Spleen (tissue), 11 donors: ENCODE data around the gene EME1. TPM values are rescaled to one million over a fixed set of nuclear protein-coding genes. Genes with fewer than 3 reads are reported as not detected.

Source experiments
- DNase-seq: peaks from one replicate; pipeline ENCODE4 v3.0.0-alpha.2; 2020
- H3K27ac ChIP-seq, 8 donors: fragments of 200-600 bp; sonication (generic) in 7 of 8; 1 replicate in 4 of 8; 2 replicates in 4 of 8; pipeline versions ENCODE4 v1.5.0 to v1.8.0; 2016 to 2021; ENCODE audit warnings: inconsistent platforms in 4 of 8, mild to moderate bottlenecking in 4 of 8, moderate library complexity in 1 of 8
- H3K27me3 ChIP-seq, 7 donors: fragments of 200-600 bp; sonication (generic) in 6 of 7; replicated peaks in 1 of 7; 1 replicate in 4 of 7; 2 replicates in 3 of 7; pipeline versions ENCODE4 v1.5.0 to v1.8.0; 2016 to 2021; ENCODE audit warnings: inconsistent platforms in 3 of 7, mild to moderate bottlenecking in 1 of 7
- H3K36me3 ChIP-seq, 6 donors: fragments of 200-600 bp; sonication (generic) in 5 of 6; 1 replicate in 4 of 6; 2 replicates in 2 of 6; pipeline versions ENCODE4 v1.5.0 to v1.8.0; 2016 to 2021; ENCODE audit warnings: inconsistent platforms in 2 of 6
- H3K4me1 ChIP-seq, 6 donors: fragments of 200-600 bp; sonication (generic) in 5 of 6; 1 replicate in 3 of 6; 2 replicates in 3 of 6; pipeline versions ENCODE4 v1.5.0 to v1.8.0; 2016 to 2021; ENCODE audit warnings: inconsistent platforms in 3 of 6
- H3K4me3 ChIP-seq, 8 donors: fragments of 200-600 bp; sonication (generic) in 7 of 8; 1 replicate in 4 of 8; 2 replicates in 4 of 8; pipeline versions ENCODE4 v1.5.0 to v1.8.0; 2016 to 2021; ENCODE audit warnings: inconsistent platforms in 4 of 8, mild to moderate bottlenecking in 4 of 8, moderate library complexity in 2 of 8
- H3K9me3 ChIP-seq, 8 donors: fragments of 200-600 bp; sonication (generic) in 7 of 8; 1 replicate in 4 of 8; 2 replicates in 4 of 8; pipeline versions ENCODE4 v1.5.0 to v1.8.0; 2016 to 2021; ENCODE audit warnings: inconsistent platforms in 4 of 8
- POLR2A ChIP-seq, 3 donors: fragments of 450-650 bp; IDR thresholded peaks; one replicate each; pipeline ENCODE4 v1.5.1; 2017; ENCODE audit warnings: antibody characterized with exemption in 3 of 3, mild to moderate bottlenecking in 1 of 3
- POLR2AphosphoS5 ChIP-seq, 3 donors: sonication (generic); formaldehyde crosslinking; IDR thresholded peaks; one replicate each; pipeline ENCODE4 v1.5.1; 2017; ENCODE audit warnings: antibody characterized with exemption in 3 of 3
- WGBS, 5 donors: extraction: QIAGEN DNeasy Blood & Tissue Kit in 3 of 5; methylation state at CpG; one replicate each; pipeline versions ENCODE4 v1.1.5 to v1.1.7; 2013 to 2018; 5-methylcytosine and 5-hydroxymethylcytosine counted together
- intact Hi-C: fragments of 100-400 bp; cut with DNase I; formaldehyde crosslinking; loops from one replicate; pipeline ENCODE4 v1.15.0; 2023; ENCODE audit warnings: low total_unique reads
- polyA plus RNA-seq, 3 donors: library from polyadenylated mRNA; stranded (reverse); fragments of 200-250 nt; gene quantifications; one replicate each; pipeline ENCODE4 v1.2.1, GENCODE V29; 2013
- total RNA-seq, 7 donors: library from RNA; depleted of rRNA in 3 of 7; stranded (reverse); fragments of >200 nt in 3 of 7; fragmentation: NEBNext Ultra II Directional in 4 of 7; extraction: Animal tissue kit (Norgen Biotek cat#: 25700) in 4 of 7; gene quantifications; one replicate each; pipeline versions ENCODE4 v1.1.0 to v1.2.1, GENCODE V29; 2016 to 2021
- TF ChIP-seq, protein P1 (sequence below), 11 experiments: fragments of 200-600 bp in 7 of 11; fragments of 450-650 bp in 4 of 11; sonication (generic) in 4 of 11; IDR thresholded peaks in 8 of 11; conservative IDR thresholded peaks in 3 of 11; 1 replicate in 7 of 11; 2 replicates in 4 of 11; pipeline versions ENCODE4 v1.4.0 to v1.8.0; 2016 to 2021; ENCODE audit warnings: antibody characterized with exemption in 11 of 11, inconsistent platforms in 4 of 11, mild to moderate bottlenecking in 1 of 11
- donor health status: healthy with polysubstance abuse.
- donor health status: DM: no; HTN: no; CAD: no; lungs with moderate emphysema.
- donor health status: DM: no; HTN: no; CAD: no.
- donor health status: Bipolar disorder and iron deficiency.
- donor health status: healthy.
- donor health status: DM: no; HTN: no; CAD: no.
- donor health status: DM: yes; HTN: yes; CAD: no.

Gene EME1
- total and polyA plus RNA-seq, 10 donors, result 0.66 to 3.6 (median 1.9) TPM

DNA sequence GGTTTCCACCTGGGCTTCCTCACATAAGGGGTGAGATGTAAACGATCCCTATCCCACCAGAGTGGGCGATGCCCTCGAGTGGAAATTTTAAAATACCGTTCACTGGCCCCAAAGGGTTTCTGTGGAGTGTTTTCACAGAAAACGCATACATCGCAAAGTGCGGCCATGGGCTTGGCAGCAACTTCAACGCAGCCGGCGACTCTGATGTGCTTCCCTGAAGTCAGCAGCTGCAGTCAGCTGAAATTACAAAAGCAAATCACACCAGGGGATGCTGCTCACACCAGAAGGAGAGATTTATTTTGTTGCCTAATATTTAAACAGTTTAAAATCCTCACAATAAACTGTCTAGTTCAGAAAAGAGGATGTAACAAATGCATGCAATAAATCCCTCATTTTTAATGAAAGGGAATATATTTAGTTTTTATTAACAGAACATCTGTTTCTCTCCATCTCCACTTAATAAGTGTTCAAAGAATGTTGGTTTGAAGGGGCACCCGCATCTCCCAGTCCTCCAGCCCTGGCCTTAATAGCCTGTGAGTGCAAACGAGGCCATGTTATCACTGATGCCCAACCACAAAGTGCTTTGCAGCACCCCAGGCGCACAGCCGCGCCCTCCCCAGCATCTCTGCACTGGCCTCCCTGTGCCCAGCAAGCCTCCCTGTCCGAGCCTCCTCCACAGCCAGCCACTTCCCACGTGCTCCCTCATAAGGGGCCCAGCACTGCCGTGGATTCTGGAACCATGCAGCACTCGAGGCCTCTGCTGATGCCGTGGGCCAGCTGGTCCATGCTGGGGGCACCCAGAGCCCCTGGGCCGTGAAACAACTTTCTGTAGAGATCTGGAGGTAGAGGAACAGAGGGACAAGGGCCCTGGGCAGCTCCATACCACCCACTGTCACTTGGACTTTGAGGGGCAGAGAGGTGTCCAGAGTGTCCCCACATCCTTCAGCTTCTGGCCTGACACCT, 44.4 kb upstream of the EME1 start:
- no peak for DNase-seq
- H3K27ac ChIP-seq, result no peak overlapping the region
- no peaks in the 10 kb centered on the region for H3K9me3 ChIP-seq
- 76 to 83% (median 79%) methylated on average over 20 to 21 of the region's 21 CpGs for WGBS, 5 donors
- TF ChIP-seq POLR2A (IDR thresholded peaks at IDR 0.05) (no peak), POLR2AphosphoS5 (IDR thresholded peaks at IDR 0.05) (no peak)
- TF ChIP-seq, protein P1, sequence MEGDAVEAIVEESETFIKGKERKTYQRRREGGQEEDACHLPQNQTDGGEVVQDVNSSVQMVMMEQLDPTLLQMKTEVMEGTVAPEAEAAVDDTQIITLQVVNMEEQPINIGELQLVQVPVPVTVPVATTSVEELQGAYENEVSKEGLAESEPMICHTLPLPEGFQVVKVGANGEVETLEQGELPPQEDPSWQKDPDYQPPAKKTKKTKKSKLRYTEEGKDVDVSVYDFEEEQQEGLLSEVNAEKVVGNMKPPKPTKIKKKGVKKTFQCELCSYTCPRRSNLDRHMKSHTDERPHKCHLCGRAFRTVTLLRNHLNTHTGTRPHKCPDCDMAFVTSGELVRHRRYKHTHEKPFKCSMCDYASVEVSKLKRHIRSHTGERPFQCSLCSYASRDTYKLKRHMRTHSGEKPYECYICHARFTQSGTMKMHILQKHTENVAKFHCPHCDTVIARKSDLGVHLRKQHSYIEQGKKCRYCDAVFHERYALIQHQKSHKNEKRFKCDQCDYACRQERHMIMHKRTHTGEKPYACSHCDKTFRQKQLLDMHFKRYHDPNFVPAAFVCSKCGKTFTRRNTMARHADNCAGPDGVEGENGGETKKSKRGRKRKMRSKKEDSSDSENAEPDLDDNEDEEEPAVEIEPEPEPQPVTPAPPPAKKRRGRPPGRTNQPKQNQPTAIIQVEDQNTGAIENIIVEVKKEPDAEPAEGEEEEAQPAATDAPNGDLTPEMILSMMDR (IDR thresholded peaks at IDR 0.05 in 8 of 11, conservative IDR thresholded peaks at IDR 0.05 in 3 of 11), result no peak
- peaks cover 0 to 8% (median 0%) of the 10 kb centered on the region in 6 donors for H3K4me1 ChIP-seq
- H3K4me3 ChIP-seq, result no peak overlapping the region
- no peaks in the 10 kb centered on the region for H3K36me3 ChIP-seq
- intact Hi-C loops, result no loop called here
- peaks cover 0 to 22% (median 0%) of the 10 kb centered on the region in 7 donors for H3K27me3 ChIP-seq

- Histone ChIP-seq H3K36me3 (no peaks in the 10 kb centered on the region), H3K4me1 (peaks cover 0 to 13% (median 0%) of the 10 kb centered on the region in 6 donors), H3K27me3 (peaks cover 0 to 26% (median 0%) of the 10 kb centered on the region in 7 donors), H3K4me3 (no peak overlapping the region), H3K27ac (no peak overlapping the region), H3K9me3 (no peaks in the 10 kb centered on the region)
- intact Hi-C loops, result no loop called here
- TF ChIP-seq POLR2AphosphoS5 (IDR thresholded peaks at IDR 0.05) (no peak), POLR2A (IDR thresholded peaks at IDR 0.05) (no peak)
- DNase-seq, result no peak
- WGBS, 5 donors, result 80 to 85% (median 85%) methylated on average over 3 of the region's 3 CpGs
These were observed 43.3 kb upstream of the EME1 start for GRCh38 chr17:50329716-50330115.

DNA sequence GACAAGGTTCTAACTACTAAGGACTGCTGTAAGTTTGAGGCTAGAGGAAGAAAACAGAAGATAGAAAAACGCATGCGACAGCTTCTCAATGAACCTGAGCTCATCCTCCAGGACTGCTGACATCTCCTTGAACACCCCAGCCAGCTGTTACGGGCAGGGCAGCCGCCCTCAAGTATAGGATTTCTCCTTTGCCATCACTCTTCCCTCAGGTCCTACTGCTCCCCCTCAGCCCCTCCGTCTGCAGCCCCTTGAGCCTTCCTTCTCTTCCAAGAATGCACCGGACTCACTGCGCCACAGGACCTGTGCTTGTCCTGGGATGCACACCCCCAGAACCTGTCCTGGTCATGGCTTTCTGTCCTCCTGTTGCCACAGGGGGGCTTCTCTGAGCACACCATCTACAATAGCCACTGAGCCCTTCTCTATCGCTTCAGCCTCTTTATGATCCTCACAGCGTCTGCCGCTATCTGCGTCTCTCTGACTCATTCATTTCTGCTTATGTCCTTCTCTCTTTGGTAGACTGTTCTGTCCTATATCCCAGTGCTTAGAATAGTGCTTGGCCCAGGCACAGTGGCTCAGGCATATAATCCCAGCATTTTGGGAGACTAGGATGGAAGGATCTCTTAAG, 42.8 kb upstream of the EME1 start:
- H3K36me3 ChIP-seq, result no peaks in the 10 kb centered on the region
- H3K27me3 ChIP-seq, result peaks cover 0 to 31% (median 0%) of the 10 kb centered on the region in 7 donors
- H3K4me3 ChIP-seq, result no peak overlapping the region
- no peak for DNase-seq
- intact Hi-C loops, result no loop called here
- no peak for TF ChIP-seq POLR2AphosphoS5 (IDR thresholded peaks at IDR 0.05)
- no peak for TF ChIP-seq POLR2A (IDR thresholded peaks at IDR 0.05)
- TF ChIP-seq, protein P1 (IDR thresholded peaks at IDR 0.05 in 8 of 11, conservative IDR thresholded peaks at IDR 0.05 in 3 of 11), result no peak
- H3K27ac ChIP-seq, result no peak overlapping the region
- H3K4me1 ChIP-seq, result peaks cover 0 to 13% (median 0%) of the 10 kb centered on the region in 6 donors
- 87 to 94% (median 92%) methylated on average over 11 of the region's 11 CpGs for WGBS, 5 donors
- no peaks in the 10 kb centered on the region for H3K9me3 ChIP-seq

GRCh38 chr17:50331085-50331791, 41.8 kb upstream of the EME1 start:
- TF ChIP-seq POLR2A (IDR thresholded peaks at IDR 0.05), result no peak
- no peak for TF ChIP-seq POLR2AphosphoS5 (IDR thresholded peaks at IDR 0.05)
- TF ChIP-seq, protein P1 (IDR thresholded peaks at IDR 0.05 in 8 of 11, conservative IDR thresholded peaks at IDR 0.05 in 3 of 11), result no peak
- Histone ChIP-seq H3K27me3 (peaks cover 0 to 32% (median 0%) of the 10 kb centered on the region in 7 donors), H3K36me3 (no peaks in the 10 kb centered on the region), H3K4me3 (no peak overlapping the region), H3K9me3 (no peaks in the 10 kb centered on the region), H3K27ac (no peak overlapping the region), H3K4me1 (peaks cover 0 to 13% (median 0%) of the 10 kb centered on the region in 6 donors)
- 50 to 78% (median 71%) methylated on average over 4 of the region's 4 CpGs for WGBS, 5 donors
- intact Hi-C loops, result no loop called here
- DNase-seq, result no peak
